ENCODE data around the gene ZNF296.
"Not testable (repeated sequence)": the region's sequence is repeated elsewhere in the genome, so short reads cannot be mapped to it uniquely, and the experiment has no call there.

ZNF296 gene

DNA sequence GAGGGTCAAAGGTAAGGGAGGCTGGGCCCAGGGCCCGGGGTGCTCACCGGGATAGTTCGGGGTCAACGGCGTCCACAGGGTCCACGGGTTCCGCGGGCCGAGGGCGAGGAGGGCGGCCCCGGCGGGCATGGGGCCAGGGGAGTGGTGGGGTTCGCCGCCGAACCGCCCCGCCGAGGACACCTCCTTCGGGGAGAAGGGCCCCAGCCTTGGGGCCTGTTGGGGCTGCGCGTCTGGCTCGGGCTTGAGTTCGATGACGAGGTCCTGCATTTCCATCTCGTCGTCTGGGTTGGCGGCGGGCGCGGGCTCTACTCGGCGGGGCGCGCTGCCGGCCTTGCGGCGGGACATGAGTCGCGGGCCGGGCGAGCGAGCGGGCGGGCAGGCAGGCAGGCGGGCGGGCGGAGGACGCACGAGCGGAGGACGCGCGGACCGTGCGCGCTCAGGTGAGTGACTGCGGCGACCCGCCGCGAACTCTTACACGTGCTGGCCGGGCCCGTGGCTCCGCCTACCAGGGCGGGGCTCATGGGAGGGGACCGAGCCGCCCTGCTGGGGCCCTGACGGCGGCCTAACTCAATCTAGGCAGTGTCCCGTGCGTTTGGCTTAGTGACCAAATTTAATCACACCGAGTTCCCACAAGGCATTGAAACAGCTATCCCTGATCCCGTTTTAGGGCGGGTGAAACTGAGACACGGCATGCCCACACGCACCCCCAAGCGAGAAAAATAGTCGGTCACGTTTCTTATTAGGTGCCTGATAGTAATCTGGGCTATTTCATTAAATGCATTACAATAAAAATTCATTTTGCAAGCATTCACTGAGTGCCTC, at the start of gene ZNF296:
Gene ZNF296, minus strand, starts transcription at position 450 of the 822 bp plus-strand sequence. Its CDS starts 105 bp downstream, at position 345.
- Mint-ChIP-seq H3K4me3 (peak within 1 kb of the TSS; percentile 81), H3K27me3 (no peaks in the 10 kb centered on the region), H3K36me3 (peaks cover 1% of the 10 kb centered on the region), H3K27ac (peak within 1 kb of the TSS; percentile 55), H3K9me3 (no peaks in the 10 kb centered on the region), H3K4me1 (peaks cover 37% of the 10 kb centered on the region)

DNA sequence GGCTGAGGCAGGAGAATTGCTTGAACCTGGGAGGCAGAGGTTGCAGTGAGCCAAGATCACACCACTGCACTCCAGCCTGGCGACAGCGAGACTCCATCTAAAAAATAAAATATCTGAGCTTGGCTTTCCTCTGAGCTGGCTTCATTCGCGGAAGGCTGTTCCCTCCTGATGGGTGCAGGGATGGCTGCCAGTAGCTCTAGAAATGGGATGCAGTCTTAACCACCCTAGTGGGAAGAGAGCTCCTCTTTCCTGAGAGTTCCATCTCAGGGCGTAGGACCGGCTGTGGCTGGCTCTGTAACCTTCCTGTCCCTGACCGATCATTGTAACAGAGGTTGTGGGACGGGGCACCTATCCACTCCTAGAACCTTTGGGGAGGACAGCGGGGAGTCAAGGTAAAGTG, 49.1 kb upstream of the ZNF296 start:
- H3K27me3 Mint-ChIP-seq: no peaks in the 10 kb centered on the region
- H3K27ac Mint-ChIP-seq: no peak overlapping the region
- peaks cover 33% of the 10 kb centered on the region for H3K4me1 Mint-ChIP-seq
- H3K9me3 Mint-ChIP-seq: no peaks in the 10 kb centered on the region
- no peak overlapping the region for H3K4me3 Mint-ChIP-seq
- H3K36me3 Mint-ChIP-seq: no peaks in the 10 kb centered on the region

DNA sequence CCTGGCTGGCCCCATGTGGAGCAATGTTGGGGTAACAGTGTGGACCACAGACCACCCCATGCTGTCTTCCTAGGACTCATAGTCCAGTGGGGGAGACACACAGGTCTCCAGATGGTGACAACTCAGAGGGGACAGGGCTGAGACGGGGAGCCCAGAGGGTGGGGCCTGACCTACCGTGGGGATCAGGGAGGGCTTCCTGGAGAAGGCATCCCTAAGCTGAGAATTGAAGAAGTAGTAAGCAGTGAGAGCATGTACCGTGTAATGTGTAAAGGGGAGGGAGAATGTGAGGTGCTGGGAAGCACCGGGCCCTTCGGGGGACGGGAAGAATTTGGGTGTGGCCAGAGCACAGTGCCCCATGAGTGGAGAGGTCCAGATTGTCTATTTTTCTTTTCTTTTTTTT, 47.7 kb upstream of the ZNF296 start:
- peaks cover 42% of the 10 kb centered on the region for H3K4me1 Mint-ChIP-seq
- H3K9me3 Mint-ChIP-seq: no peaks in the 10 kb centered on the region
- no peaks in the 10 kb centered on the region for H3K36me3 Mint-ChIP-seq
- no peak overlapping the region for H3K4me3 Mint-ChIP-seq
- no peak overlapping the region for H3K27ac Mint-ChIP-seq
- H3K27me3 Mint-ChIP-seq: no peaks in the 10 kb centered on the region

DNA sequence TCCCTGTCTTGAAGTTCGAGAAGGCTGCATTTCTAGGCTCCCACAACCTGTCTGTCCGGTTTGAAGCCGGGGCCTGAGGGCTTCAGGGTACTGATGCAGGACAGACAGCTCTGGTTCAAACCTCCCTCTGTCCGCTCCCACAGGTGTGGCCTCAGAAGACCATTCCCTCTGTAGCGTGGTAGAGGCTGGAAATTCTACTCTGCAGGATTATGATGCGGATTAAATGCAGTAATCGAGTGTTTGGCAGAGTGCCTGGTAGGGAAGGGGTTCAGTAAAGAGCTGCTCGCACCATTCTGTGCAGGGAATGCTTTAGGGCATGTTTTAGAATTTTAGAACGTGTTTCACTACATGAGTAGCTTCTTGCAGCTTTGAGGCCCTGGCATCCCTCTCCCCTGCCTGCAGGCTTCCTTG, 47.2 kb upstream of the ZNF296 start:
- H3K4me1 Mint-ChIP-seq: peaks cover 48% of the 10 kb centered on the region
- no peak overlapping the region for H3K4me3 Mint-ChIP-seq

DNA sequence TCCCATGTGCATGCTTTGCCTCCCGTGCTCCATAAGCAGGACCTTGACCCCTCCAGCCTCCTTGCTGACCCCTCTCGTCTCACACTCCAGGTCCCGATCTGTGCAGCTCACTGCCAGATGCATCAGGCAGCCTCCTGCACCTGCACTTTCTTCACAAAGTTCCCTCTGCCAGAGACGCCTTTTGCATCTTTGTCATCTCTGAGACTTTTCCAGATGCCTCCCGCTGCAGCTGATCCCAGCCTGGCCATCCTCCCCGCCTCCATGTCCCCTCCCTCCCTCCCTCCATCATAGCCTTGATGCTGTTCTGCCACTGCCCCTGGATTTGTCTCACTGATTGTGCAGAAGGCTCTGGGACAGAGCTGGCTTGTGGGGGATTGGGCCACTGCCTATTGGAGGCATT, 46.6 kb upstream of the ZNF296 start:
- H3K36me3 Mint-ChIP-seq: no peaks in the 10 kb centered on the region
- peaks cover 54% of the 10 kb centered on the region for H3K4me1 Mint-ChIP-seq
- no peaks in the 10 kb centered on the region for H3K9me3 Mint-ChIP-seq
- no peaks in the 10 kb centered on the region for H3K27me3 Mint-ChIP-seq
- H3K4me3 Mint-ChIP-seq: no peak overlapping the region
- H3K27ac Mint-ChIP-seq: no peak overlapping the region

More for the DNA sequence above, 47.2 kb upstream of the ZNF296 start:
- Mint-ChIP-seq H3K27me3 (no peaks in the 10 kb centered on the region), H3K36me3 (no peaks in the 10 kb centered on the region), H3K9me3 (no peaks in the 10 kb centered on the region), H3K27ac (no peak overlapping the region)

DNA sequence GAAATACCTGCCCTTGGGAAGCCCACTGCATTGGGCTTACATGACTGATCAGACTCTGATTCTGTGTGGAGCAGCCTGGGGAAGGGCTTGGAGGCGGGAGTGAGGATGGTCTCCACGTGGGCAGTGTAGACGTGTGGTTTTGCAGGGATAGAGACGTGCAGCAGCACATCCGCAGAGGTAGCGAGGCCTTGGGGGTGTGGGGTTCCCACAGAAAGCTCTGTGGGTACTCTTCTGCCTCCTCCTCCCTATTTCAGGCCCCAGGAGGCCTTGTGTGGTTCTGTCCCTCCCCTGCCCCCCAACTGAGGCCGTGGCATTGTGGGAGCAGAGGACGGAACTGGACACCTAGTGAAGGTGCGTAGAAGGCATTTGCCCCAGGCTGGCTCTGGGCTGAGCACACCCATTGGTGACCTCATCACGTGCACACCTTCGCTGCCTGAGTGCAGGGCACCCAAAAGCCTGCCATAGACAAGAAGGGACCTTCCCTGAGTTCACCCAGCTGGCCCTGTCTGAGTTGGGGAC, 45.6 kb upstream of the ZNF296 start:
- no peak overlapping the region for H3K27ac Mint-ChIP-seq

DNA sequence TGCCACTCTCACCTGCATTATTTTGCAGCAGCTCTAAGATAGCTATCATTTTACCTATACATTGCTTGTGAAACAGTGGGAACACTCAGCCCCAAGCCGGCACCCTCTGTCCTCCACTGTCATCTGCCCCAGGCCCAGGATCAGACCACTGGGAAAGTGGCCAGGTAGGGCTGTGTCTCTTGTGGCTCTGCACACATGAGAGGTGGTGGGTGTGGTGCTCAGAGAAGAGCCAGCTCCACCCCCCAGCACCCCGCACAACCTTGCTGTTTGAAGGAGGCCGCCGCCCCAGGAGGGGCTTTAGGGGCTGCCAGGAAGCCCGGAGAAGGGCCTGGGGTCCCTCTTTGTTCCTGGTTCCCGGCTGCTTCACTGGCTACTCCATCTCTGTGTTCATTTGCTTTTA, 43.3 kb upstream of the ZNF296 start:
- Mint-ChIP-seq H3K36me3 (no peaks in the 10 kb centered on the region), H3K27ac (no peak overlapping the region), H3K4me3 (no peak overlapping the region), H3K9me3 (no peaks in the 10 kb centered on the region), H3K27me3 (no peaks in the 10 kb centered on the region), H3K4me1 (peaks cover 73% of the 10 kb centered on the region)

More for the DNA sequence above, 45.6 kb upstream of the ZNF296 start:
- H3K27me3 Mint-ChIP-seq: no peaks in the 10 kb centered on the region
- no peak overlapping the region for H3K4me3 Mint-ChIP-seq
- peaks cover 63% of the 10 kb centered on the region for H3K4me1 Mint-ChIP-seq
- no peaks in the 10 kb centered on the region for H3K9me3 Mint-ChIP-seq
- no peaks in the 10 kb centered on the region for H3K36me3 Mint-ChIP-seq

DNA sequence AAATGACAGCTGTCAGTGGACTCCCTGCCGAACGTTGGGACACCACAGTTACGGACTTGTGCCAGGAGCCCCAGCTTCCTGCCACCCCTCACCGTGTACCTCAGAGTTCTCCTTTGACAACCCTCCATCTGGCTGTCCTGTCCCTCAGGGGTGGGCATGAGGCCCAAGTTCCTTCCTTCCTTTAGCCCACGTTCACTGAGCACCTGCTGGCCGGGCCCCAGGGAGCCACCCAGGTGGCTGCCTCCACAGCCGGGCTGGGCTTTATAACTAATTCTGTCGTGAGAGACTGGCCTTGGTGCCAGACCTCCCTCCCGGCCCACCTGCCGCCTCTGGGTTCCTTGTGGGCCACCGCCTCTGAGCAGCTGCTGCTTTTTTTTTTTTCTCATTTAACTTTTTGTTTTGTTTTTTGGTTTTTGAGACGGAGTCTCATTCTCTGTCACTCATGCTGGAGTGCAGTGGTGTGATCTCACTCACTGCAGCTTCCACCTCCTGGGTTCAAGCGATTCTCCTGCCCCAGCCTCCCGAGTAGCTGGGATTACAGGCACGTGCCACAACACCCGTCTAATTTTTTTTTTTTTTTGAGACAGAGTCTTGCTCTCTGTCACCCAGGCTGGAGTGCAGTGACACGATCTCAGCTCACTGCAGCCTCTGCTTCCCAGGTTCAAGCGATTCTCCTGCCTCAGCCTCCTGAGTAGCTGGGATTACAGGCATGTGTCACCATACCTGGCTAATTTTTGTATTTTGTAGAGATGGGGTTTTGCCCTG, 42.5 kb upstream of the ZNF296 start:
- not testable (repeated sequence) for H3K9me3 Mint-ChIP-seq, H3K27me3 Mint-ChIP-seq, H3K36me3 Mint-ChIP-seq
- Mint-ChIP-seq H3K27ac (peak overlapping the region; percentile 5), H3K4me3 (peak overlapping the region; percentile 27), H3K4me1 (peaks cover 68% of the 10 kb centered on the region)

DNA sequence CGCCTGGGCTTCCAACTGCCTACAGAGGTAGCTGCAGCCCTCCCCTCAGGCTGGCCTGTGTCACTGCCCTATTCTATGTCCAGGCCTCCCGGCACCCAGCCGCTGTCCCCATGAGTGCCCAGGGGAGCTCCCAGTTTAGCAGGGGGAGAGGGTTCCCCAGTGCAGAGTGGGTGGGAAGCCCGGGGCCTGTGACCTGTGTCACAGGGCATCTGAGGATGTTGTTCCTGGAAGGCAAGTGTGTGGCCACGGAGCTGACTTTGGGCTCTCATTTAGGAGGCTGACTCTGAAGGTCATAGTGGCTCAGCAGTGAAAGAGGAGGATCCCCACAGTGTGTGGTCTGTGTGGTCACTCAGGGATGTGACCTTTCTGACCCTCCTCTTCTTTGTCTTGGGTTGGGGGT, 41.8 kb upstream of the ZNF296 start:
- H3K27ac Mint-ChIP-seq: no peak overlapping the region
- H3K36me3 Mint-ChIP-seq: no peaks in the 10 kb centered on the region
- H3K4me1 Mint-ChIP-seq: peaks cover 67% of the 10 kb centered on the region
- H3K9me3 Mint-ChIP-seq: no peaks in the 10 kb centered on the region
- H3K27me3 Mint-ChIP-seq: no peaks in the 10 kb centered on the region
- H3K4me3 Mint-ChIP-seq: peak overlapping the region; percentile 47

DNA sequence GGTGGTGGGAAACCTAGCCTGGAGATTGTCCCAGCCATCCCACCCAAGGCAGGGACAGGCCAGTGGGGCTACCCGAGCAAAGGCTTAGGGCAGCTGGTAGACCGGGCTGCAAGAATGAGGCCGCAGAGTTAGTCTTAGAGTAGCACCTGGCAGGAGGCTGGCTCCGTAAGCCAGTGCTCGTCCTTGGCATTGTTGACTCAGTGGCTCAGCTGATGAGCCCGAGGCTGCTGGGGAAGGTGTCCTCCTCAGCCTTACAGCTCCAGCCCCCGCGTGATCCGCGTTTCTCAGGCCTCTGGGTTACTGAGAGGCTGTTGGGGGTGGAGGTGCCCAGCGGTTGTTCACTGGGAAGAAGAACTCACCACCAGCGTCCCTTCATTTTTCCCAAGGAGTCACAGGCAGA, 41.4 kb upstream of the ZNF296 start:
- H3K9me3 Mint-ChIP-seq: no peaks in the 10 kb centered on the region
- H3K4me1 Mint-ChIP-seq: peaks cover 67% of the 10 kb centered on the region
- H3K4me3 Mint-ChIP-seq: no peak overlapping the region
- no peaks in the 10 kb centered on the region for H3K27me3 Mint-ChIP-seq
- no peaks in the 10 kb centered on the region for H3K36me3 Mint-ChIP-seq
- H3K27ac Mint-ChIP-seq: no peak overlapping the region

DNA sequence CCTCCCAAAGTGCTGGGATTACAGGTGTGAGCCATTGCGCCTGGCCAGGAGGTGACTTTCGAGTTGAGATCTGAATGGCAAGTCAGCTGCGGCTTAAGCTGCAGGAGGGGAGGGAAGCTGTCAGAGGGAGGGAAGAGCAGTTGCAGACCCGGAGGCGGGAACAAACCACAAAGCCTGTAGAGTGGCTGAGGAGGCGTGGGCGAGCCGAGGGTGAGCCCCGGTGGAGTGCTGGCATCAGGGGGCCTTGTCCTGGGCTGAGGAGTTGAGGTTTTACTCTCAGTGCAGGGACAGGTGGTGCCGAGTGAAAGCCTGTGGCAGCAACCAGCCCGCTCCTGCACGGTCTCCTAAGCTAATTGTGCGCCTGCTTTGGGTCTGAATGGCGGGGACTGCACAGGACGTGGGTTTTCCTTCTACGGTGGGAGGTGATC, 40.9 kb upstream of the ZNF296 start:
- no peaks in the 10 kb centered on the region for H3K9me3 Mint-ChIP-seq
- H3K4me3 Mint-ChIP-seq: peak overlapping the region; percentile 70
- H3K27ac Mint-ChIP-seq: no peak overlapping the region
- H3K36me3 Mint-ChIP-seq: no peaks in the 10 kb centered on the region
- no peaks in the 10 kb centered on the region for H3K27me3 Mint-ChIP-seq
- H3K4me1 Mint-ChIP-seq: peaks cover 67% of the 10 kb centered on the region

DNA sequence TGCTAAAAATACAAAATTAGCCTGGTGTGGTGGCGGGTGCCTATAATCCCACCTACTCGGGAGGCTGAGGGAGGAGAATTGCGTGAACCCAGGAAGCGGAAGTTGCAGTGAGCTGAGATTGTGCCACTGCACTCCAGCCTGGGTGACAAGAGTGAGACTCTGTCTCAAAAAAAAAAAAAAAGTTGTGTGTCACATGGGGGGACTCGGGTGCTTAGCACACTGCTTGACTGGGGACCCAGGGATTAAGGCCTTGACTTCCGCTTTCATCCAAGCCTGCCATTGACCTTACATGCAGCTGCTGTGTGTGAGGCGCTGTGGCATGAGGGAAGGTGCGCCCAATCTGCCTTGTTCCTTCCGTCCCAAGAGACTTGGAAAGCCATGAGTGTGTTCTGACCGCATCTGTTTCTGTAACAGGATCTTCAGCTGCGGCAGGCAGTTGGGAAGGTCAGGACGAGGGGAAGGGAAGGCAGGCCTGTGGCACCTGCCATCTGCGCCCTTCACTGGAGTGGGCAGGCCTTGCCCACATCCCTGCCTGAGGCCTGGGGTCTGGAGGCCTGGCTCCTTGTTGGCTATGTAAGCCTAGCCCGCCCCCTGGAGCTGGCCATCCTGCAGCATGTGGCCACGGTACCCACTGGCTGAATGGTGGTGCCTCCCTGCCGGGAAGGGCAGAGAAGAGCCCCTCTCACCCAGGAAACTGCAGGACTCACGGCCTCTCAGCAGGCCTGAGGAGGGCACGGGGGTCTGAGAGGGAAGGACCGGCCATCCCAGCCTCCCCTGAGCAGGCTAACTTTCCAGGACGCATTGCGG, 39.7 kb upstream of the ZNF296 start:
- Mint-ChIP-seq H3K36me3 (no peaks in the 10 kb centered on the region), H3K4me3 (no peak overlapping the region), H3K9me3 (no peaks in the 10 kb centered on the region), H3K4me1 (peaks cover 63% of the 10 kb centered on the region), H3K27me3 (no peaks in the 10 kb centered on the region), H3K27ac (no peak overlapping the region)

DNA sequence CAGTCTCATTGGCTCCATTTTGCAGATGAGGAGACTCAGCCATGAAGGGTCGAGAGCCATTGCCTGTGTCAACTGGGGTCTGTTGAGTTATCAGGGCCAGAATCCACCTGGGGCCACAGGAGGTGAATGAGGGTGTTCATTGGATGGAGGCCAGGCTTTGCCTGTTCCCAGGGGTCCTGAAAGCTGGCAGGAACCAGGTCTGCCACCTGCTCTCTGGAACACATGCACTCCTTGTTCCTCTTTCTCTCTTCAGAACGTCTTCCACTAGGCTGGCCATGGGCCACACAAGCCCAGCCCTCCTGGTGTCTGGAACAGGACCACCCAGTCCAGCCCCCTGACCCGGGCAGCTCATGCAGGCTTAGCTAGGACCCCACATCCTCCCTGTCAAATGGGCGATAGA, 37.8 kb upstream of the ZNF296 start:
- no peak overlapping the region for H3K4me3 Mint-ChIP-seq
- no peaks in the 10 kb centered on the region for H3K27me3 Mint-ChIP-seq
- H3K27ac Mint-ChIP-seq: no peak overlapping the region
- peaks cover 52% of the 10 kb centered on the region for H3K4me1 Mint-ChIP-seq
- no peaks in the 10 kb centered on the region for H3K9me3 Mint-ChIP-seq
- H3K36me3 Mint-ChIP-seq: no peaks in the 10 kb centered on the region

DNA sequence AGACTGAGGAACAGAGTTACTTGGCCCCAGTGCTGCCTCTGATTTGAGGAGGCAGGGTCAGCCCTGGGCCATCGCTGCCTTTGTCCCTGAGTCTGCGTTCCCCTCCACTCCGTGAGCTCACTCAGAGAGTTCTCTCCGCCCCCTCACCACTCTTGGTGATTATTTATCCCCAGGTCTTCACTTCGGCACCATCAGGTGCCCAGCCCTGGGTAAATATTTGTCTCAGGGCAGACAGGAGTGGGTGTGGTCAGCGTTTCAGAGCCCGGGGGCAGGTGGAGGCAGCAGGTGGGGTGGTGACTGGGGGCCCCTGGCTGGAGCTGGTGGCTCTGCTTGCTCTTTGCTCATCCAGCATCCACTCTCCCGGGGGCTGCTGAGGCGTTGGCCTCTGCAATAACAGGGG, 37.4 kb upstream of the ZNF296 start:
- Mint-ChIP-seq H3K4me3 (no peak overlapping the region), H3K27ac (no peak overlapping the region), H3K4me1 (peaks cover 47% of the 10 kb centered on the region), H3K27me3 (no peaks in the 10 kb centered on the region), H3K36me3 (no peaks in the 10 kb centered on the region), H3K9me3 (no peaks in the 10 kb centered on the region)

DNA sequence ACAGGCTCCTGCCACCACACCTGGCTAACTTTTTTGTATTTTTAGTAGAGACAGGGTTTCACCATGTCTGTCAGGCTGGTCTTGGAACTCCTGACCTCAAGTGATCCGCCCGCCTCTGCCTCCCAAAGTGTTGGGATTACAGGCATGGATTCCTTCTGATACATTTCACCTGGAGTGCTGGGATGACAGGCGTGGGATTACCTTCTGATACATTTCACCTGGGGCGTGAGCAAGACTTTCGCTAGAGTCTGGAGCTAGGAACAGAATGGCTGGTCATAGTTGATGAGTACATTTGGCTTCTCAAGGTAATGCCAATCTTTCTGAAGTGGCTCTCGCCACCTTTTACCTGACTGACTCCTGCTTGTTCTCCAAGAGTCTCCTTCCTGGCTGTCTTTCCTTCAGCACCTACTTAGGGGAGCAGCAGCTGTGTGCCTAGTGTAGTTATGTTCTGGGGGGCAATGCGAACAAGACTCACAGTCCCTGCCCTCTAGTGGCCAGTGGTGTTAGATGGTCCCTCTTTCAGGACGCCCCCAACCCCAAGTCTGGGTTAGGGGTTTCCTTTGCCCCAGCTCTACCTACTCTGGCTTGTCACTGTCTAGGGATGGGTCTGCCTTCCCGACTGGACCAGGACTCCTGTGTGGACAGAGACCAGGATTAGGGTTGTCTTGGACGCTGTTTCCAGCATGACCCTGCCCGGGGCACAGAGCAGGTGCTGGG, 36.0 kb upstream of the ZNF296 start:
- Mint-ChIP-seq H3K36me3 (no peaks in the 10 kb centered on the region), H3K9me3 (no peaks in the 10 kb centered on the region), H3K27ac (no peak overlapping the region), H3K4me3 (no peak overlapping the region), H3K27me3 (no peaks in the 10 kb centered on the region), H3K4me1 (peaks cover 37% of the 10 kb centered on the region)

All from activated naive CD4-positive, alpha-beta T cell treated with anti-CD3 and anti-CD28 coated beads, Interleukin-2, amount 50 U/mL, for 24 hours (primary cell).